ENCODE data around the gene KRT85. TPM values are rescaled to one million over a fixed set of nuclear protein-coding genes. Genes with fewer than 3 reads are reported as not detected.

The KRT85 gene
- total and polyA plus RNA-seq, 4 donors: not detected

GRCh38 chr12:52396656-52397055 is 29.4 kb upstream of the KRT85 start:
- Histone ChIP-seq H3K27ac (ENCODE audit: low read depth in 1 of 2, low read length in 1 of 2) (no peak overlapping the region), H3K36me3 (ENCODE audit: control insufficient read depth in 4 of 4, insufficient read depth in 4 of 4, low read length in 4 of 4) (no peaks in the 10 kb centered on the region), H3K9me3 (ENCODE audit: control insufficient read depth in 4 of 4, insufficient read depth in 3 of 4, low read length in 3 of 4) (no peaks in the 10 kb centered on the region), H3K4me1 (ENCODE audit: control insufficient read depth in 5 of 5, insufficient read depth in 5 of 5, low read length in 5 of 5) (peaks cover 0 to 8% (median 0%) of the 10 kb centered on the region in 5 donors), H3K4me3 (no peak overlapping the region), H3K9ac (ENCODE audit: insufficient read depth in 1 of 2, low read length in 2 of 2) (no peak overlapping the region), H3K27me3 (ENCODE audit: control insufficient read depth in 3 of 3, insufficient read depth in 3 of 3, low read length in 2 of 3) (peaks cover 0 to 3% (median 0%) of the 10 kb centered on the region in 3 donors)
- 80 to 87% methylated on average over 8 of the region's 8 CpGs for WGBS, 2 donors
- no peak for TF ChIP-seq CTCF (IDR thresholded peaks at IDR 0.05; ENCODE audit: control extremely low read depth, extremely low read depth)
- ATAC-seq (ENCODE audit: insufficient read depth, low FRiP score): no peak
- DNase-seq: no peak

GRCh38 chr12:52395761-52396434 is 28.6 kb upstream of the KRT85 start:
- Histone ChIP-seq H3K9me3 (ENCODE audit: control insufficient read depth in 4 of 4, insufficient read depth in 3 of 4, low read length in 3 of 4) (no peaks in the 10 kb centered on the region), H3K36me3 (ENCODE audit: control insufficient read depth in 4 of 4, insufficient read depth in 4 of 4, low read length in 4 of 4) (no peaks in the 10 kb centered on the region), H3K4me3 (no peak overlapping the region), H3K9ac (ENCODE audit: insufficient read depth in 1 of 2, low read length in 2 of 2) (no peak overlapping the region), H3K4me1 (ENCODE audit: control insufficient read depth in 5 of 5, insufficient read depth in 5 of 5, low read length in 5 of 5) (peaks cover 0 to 11% (median 0%) of the 10 kb centered on the region in 5 donors), H3K27me3 (ENCODE audit: control insufficient read depth in 3 of 3, insufficient read depth in 3 of 3, low read length in 2 of 3) (peaks cover 0 to 3% (median 0%) of the 10 kb centered on the region in 3 donors), H3K27ac (ENCODE audit: low read depth in 1 of 2, low read length in 1 of 2) (no peak overlapping the region)
- DNase-seq (peak in 1 of 3 donors; percentile 67), ATAC-seq (ENCODE audit: insufficient read depth, low FRiP score) (no peak)
- 64 to 74% methylated on average over 20 of the region's 20 CpGs for WGBS, 2 donors
- no peak for TF ChIP-seq CTCF (IDR thresholded peaks at IDR 0.05; ENCODE audit: control extremely low read depth, extremely low read depth)

- 85 to 86% methylated on average over 13 of the region's 13 CpGs for WGBS, 2 donors
- Histone ChIP-seq H3K27ac (ENCODE audit: low read depth in 1 of 2, low read length in 1 of 2) (no peak overlapping the region), H3K27me3 (ENCODE audit: control insufficient read depth in 3 of 3, insufficient read depth in 3 of 3, low read length in 2 of 3) (peaks cover 0 to 3% (median 0%) of the 10 kb centered on the region in 3 donors), H3K4me1 (ENCODE audit: control insufficient read depth in 5 of 5, insufficient read depth in 5 of 5, low read length in 5 of 5) (peaks cover 0 to 11% (median 0%) of the 10 kb centered on the region in 5 donors), H3K4me3 (no peak overlapping the region), H3K36me3 (ENCODE audit: control insufficient read depth in 4 of 4, insufficient read depth in 4 of 4, low read length in 4 of 4) (no peaks in the 10 kb centered on the region), H3K9ac (ENCODE audit: insufficient read depth in 1 of 2, low read length in 2 of 2) (no peak overlapping the region), H3K9me3 (ENCODE audit: control insufficient read depth in 4 of 4, insufficient read depth in 3 of 4, low read length in 3 of 4) (no peaks in the 10 kb centered on the region)
- TF ChIP-seq CTCF (IDR thresholded peaks at IDR 0.05; ENCODE audit: control extremely low read depth, extremely low read depth): no peak
- ATAC-seq (ENCODE audit: insufficient read depth, low FRiP score) (no peak), DNase-seq (no peak)
Measured at GRCh38 chr12:52394836-52395405, 27.6 kb upstream of the KRT85 start.

Measured in lung (tissue), 12 donors.